HepG2 (cell line): ENCODE measurements around the gene CSDE1. TPM values are rescaled to one million over a fixed set of nuclear protein-coding genes. Genes with fewer than 3 reads are reported as not detected.
A peak's percentile ranks its signal among the peaks of the same experiment; 100 is the strongest.

Source experiments
- CBX2 ChIP-seq, 2 experiments: fragments of 200-600 bp in 1 of 2; sonication (generic); formaldehyde crosslinking in 1 of 2; IDR thresholded peaks; 2 replicates each; pipeline versions ENCODE4 v1.7.0 to v1.8.1; 2018 to 2022; ENCODE audit warnings: low read depth in 2 of 2, low read length in 1 of 2, mild to moderate bottlenecking in 1 of 2, missing genetic modification reagents in 1 of 2
- ELF4 ChIP-seq: sonication (generic); formaldehyde crosslinking; IDR thresholded peaks from 2 replicates; pipeline ENCODE4 v1.5.0; 2020; ENCODE audit warnings: missing genetic modification reagents, mild to moderate bottlenecking, moderate library complexity, borderline replicate concordance
- GFI1 ChIP-seq: sonication (generic); formaldehyde crosslinking; IDR thresholded peaks from 2 replicates; pipeline ENCODE4 v1.5.0; 2020; ENCODE audit warnings: missing genetic modification reagents, mild to moderate bottlenecking, borderline replicate concordance
- HMGA1 ChIP-seq: sonication (generic); formaldehyde crosslinking; conservative IDR thresholded peaks from 2 replicates; pipeline ENCODE4 v1.4.0; 2020; ENCODE audit warnings: missing genetic modification reagents
- HOXA3 ChIP-seq: sonication (generic); formaldehyde crosslinking; IDR thresholded peaks from 2 replicates; pipeline ENCODE4 v1.5.0; 2020; ENCODE audit warnings: missing genetic modification reagents
- IRX3 ChIP-seq: sonication (generic); formaldehyde crosslinking; IDR thresholded peaks from 2 replicates; pipeline ENCODE4 v1.8.1; 2023; ENCODE audit warnings: mild to moderate bottlenecking, low read depth, missing genetic modification reagents, borderline replicate concordance
- JUNB ChIP-seq: sonication (generic); formaldehyde crosslinking; IDR thresholded peaks from 2 replicates; pipeline ENCODE4 v1.8.0; 2022; ENCODE audit warnings: missing genetic modification reagents, mild to moderate bottlenecking, borderline replicate concordance
- KLF15 ChIP-seq: sonication (generic); formaldehyde crosslinking; IDR thresholded peaks from 2 replicates; pipeline ENCODE4 v1.8.1; 2023; ENCODE audit warnings: borderline replicate concordance, mild to moderate bottlenecking, inconsistent platforms, missing genetic modification reagents, mixed read lengths
- MLXIP ChIP-seq: sonication (generic); formaldehyde crosslinking; IDR thresholded peaks from 2 replicates; pipeline ENCODE4 v1.9.0; 2021; ENCODE audit warnings: missing genetic modification reagents, borderline replicate concordance
- PHF5A ChIP-seq: IDR thresholded peaks from one replicate; pipeline ENCODE4 v1.6.1; 2018; ENCODE audit warnings: low read depth, missing genetic modification reagents; ENCODE audit not compliant: unreplicated experiment
- RBFOX2 ChIP-seq: fragments of 200-400 bp; formaldehyde crosslinking; IDR thresholded peaks from 2 replicates; pipeline ENCODE4 v1.6.1; 2017; ENCODE audit warnings: low read depth, mild to moderate bottlenecking, low read length
- SIX4 ChIP-seq: sonication (generic); formaldehyde crosslinking; IDR thresholded peaks from 2 replicates; pipeline ENCODE4 v1.4.0; 2020; ENCODE audit warnings: missing genetic modification reagents
- SRSF1 ChIP-seq: fragments of 200-400 bp; formaldehyde crosslinking; optimal IDR thresholded peaks from 2 replicates; pipeline ENCODE3; 2017; ENCODE audit warnings: mild to moderate bottlenecking, low read depth, low read length, moderate library complexity
- THAP11 ChIP-seq: IDR thresholded peaks from 2 replicates; pipeline ENCODE4 v1.6.1; 2016; ENCODE audit warnings: missing biosample characterization, missing genetic modification reagents
- TSC22D2 ChIP-seq: sonication (generic); formaldehyde crosslinking; IDR thresholded peaks from 2 replicates; pipeline ENCODE4 v1.5.1; 2020; ENCODE audit warnings: missing genetic modification reagents, mild to moderate bottlenecking, borderline replicate concordance
- YEATS2 ChIP-seq: sonication (generic); formaldehyde crosslinking; IDR thresholded peaks from 2 replicates; pipeline ENCODE4 v1.4.0; 2020; ENCODE audit warnings: missing genetic modification reagents, borderline replicate concordance
- ZFP36L2 ChIP-seq: sonication (generic); formaldehyde crosslinking; IDR thresholded peaks from 2 replicates; pipeline ENCODE4 v1.4.0; 2020; ENCODE audit warnings: missing genetic modification reagents
- ZFX ChIP-seq: sonication (generic); formaldehyde crosslinking; IDR thresholded peaks from 2 replicates; pipeline ENCODE4 v1.4.0; 2020; ENCODE audit warnings: mild to moderate bottlenecking, low read depth, missing genetic modification reagents, moderate library complexity
- ZMYM4 ChIP-seq: sonication (generic); formaldehyde crosslinking; IDR thresholded peaks from 2 replicates; pipeline ENCODE4 v1.8.1; 2023; ENCODE audit warnings: mild to moderate bottlenecking, missing genetic modification reagents
- ZNF724P ChIP-seq: sonication (generic); formaldehyde crosslinking; IDR thresholded peaks from 2 replicates; pipeline ENCODE4 v1.8.0; 2022; ENCODE audit warnings: missing genetic modification reagents, borderline replicate concordance
- polyA plus RNA-seq, 8 experiments: library from polyadenylated mRNA; depleted of rRNA in 3 of 8; stranded (reverse) in 7 of 8; unstranded in 1 of 8; fragments of >200 nt; fragmentation: Illumina TruSeq in 4 of 8; extraction: Trizol in 4 of 8; gene quantifications; 2 replicates each; pipeline versions ENCODE4 v1.2.1 to v1.2.3, GENCODE V29; 2011 to 2016; ENCODE audit warnings: low read depth in 4 of 8, missing spikeins in 1 of 8, mixed read lengths in 1 of 8; ENCODE audit not compliant: insufficient read depth in 1 of 8
- total RNA-seq, 5 experiments: library from RNA; depleted of rRNA; stranded (reverse); fragments of >200 nt; fragmentation: Illumina TruSeq; extraction: Trizol; gene quantifications; 2 replicates each; pipeline ENCODE4 v1.2.3, GENCODE V29; 2016; ENCODE audit warnings: low read depth in 1 of 5
- TF ChIP-seq, protein P1 (sequence below): IDR thresholded peaks from 2 replicates; pipeline ENCODE4 v1.6.1; 2016; ENCODE audit warnings: missing genetic modification reagents, missing compliant biosample characterization
- TF ChIP-seq, protein P2 (sequence below): IDR thresholded peaks from 2 replicates; pipeline ENCODE4 v1.6.1; 2016; ENCODE audit warnings: mild to moderate bottlenecking, missing biosample characterization, missing genetic modification reagents
- TF ChIP-seq, protein P3 (sequence below): sonication (generic); formaldehyde crosslinking; IDR thresholded peaks from 2 replicates; pipeline ENCODE4 v1.4.0; 2020; ENCODE audit warnings: mild to moderate bottlenecking, low read depth, missing genetic modification reagents

The CSDE1 gene
- total and polyA plus RNA-seq, 2 of the 13 experiments (the other 11 are each of a cell fraction or from before 2014, with no cell fraction given): 150 to 313 TPM

- TF ChIP-seq MLXIP (CRISPR knock-in tag) (no peak), ZNF724P (CRISPR knock-in tag) (peak; percentile 41; the same call in 1 of the 2 replicates), JUNB (CRISPR knock-in tag) (no peak), ZFP36L2 (CRISPR knock-in tag) (no peak), YEATS2 (CRISPR knock-in tag) (no peak), HMGA1 (no peak), PHF5A (CRISPR knock-in tag) (no peak), ELF4 (CRISPR knock-in tag) (no peak), SIX4 (no peak), HOXA3 (CRISPR knock-in tag) (peak; percentile 14; the same call in 1 of the 2 replicates), IRX3 (CRISPR knock-in tag) (no peak), KLF15 (no peak), THAP11 (CRISPR knock-in tag) (0 out of 2 replicates have a peak, but pooled peaks have one; percentile 16), SRSF1 (no peak), CBX2 (IDR thresholded peaks at IDR 0.05; ENCODE audit: low read depth, low read length) (no peak), CBX2 (CRISPR knock-in tag; IDR thresholded peaks at IDR 0.05; ENCODE audit: low read depth) (no peak), TSC22D2 (no peak), ZFX (CRISPR knock-in tag) (no peak), ZMYM4 (CRISPR knock-in tag) (peak; percentile 57; the same call in 1 of the 2 replicates), RBFOX2 (0 out of 2 replicates have a peak, but pooled peaks have one; percentile 20), GFI1 (no peak)
- TF ChIP-seq, protein P1, sequence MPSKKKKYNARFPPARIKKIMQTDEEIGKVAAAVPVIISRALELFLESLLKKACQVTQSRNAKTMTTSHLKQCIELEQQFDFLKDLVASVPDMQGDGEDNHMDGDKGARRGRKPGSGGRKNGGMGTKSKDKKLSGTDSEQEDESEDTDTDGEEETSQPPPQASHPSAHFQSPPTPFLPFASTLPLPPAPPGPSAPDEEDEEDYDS (CRISPR knock-in tag): peak; percentile 67; the same call in 1 of the 2 replicates
- TF ChIP-seq, protein P2, sequence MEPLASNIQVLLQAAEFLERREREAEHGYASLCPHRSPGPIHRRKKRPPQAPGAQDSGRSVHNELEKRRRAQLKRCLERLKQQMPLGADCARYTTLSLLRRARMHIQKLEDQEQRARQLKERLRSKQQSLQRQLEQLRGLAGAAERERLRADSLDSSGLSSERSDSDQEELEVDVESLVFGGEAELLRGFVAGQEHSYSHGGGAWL (CRISPR knock-in tag): no peak
- TF ChIP-seq, protein P3, sequence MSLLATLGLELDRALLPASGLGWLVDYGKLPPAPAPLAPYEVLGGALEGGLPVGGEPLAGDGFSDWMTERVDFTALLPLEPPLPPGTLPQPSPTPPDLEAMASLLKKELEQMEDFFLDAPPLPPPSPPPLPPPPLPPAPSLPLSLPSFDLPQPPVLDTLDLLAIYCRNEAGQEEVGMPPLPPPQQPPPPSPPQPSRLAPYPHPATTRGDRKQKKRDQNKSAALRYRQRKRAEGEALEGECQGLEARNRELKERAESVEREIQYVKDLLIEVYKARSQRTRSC (CRISPR knock-in tag): no peak
Observed at GRCh38 chr1:114670083-114671010, 87.4 kb downstream of the CSDE1 start (continued).
